Stimulated activated CD8-positive, alpha-beta memory T cell treated with anti-CD3 and anti-CD28 coated beads, Interleukin-7, amount 100 ng/mL, for 4 hours (primary cell): ENCODE results near the gene PSAP.

Experiments used
- DNase-seq, 2 donors: peaks; one replicate each; pipeline ENCODE4 v3.0.0-alpha.2; 2020; ENCODE audit warnings: low read depth in 2 of 2

Gene PSAP

DNA sequence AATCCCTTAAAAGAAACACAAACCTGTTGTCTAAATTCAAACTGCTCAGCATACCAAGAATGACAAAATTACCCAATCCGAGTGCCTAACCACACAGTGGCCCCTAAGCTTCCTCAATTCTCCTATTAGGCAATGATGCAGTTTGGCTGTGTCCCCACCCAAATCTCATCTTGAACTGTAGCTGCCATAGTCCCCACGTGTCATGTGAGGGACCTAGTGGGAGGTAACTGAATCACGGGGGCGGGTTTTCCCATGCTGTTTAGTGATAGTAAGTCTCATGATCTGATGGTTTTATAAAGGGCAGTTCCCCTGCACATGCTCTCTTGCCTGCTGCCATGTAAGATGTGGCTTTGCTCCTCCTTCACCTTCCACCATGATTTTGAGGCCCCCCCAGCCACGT is 21.9 kb downstream of the PSAP start:
- DNase-seq: no peak

DNA sequence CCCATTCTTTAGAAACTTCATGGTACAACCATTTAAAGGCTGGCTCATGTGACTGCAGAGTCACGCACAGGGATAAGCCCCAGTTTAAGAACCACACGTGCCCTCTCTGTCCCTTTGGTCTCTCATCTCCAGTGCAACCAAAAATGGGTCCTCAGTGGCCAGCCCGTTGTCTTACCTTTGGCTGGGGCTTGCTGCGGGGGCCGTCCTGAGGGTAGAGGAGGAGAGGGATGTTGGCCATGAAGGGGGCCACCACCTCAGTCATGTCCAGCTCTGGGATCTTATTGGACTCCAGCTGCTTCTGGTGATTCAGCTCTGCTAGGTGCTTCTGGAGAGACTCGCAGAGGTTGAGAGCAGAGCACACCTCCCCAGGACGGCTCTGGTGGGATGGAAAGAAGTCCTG is 22.3 kb downstream of the PSAP start:
- no peak for DNase-seq

DNA sequence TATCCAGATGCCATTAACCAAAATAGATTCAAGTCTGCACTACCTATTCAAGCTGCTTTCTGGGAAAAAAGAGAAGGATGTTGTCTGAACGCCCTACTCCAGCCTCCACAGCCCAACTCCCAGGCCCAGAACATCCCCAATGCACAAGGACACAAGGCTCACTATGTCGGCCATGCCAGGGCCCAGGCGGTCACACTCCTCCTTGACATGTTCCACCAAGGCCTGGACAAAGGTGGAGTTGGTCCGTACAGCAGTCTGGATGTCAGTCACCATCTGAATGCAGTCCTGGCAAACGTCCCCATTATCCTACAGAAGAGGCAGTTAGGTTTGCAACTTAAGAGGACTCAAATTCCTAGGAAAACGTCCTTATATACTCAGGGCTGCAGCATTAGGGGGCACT is 23.2 kb downstream of the PSAP start:
- no peak for DNase-seq

DNA sequence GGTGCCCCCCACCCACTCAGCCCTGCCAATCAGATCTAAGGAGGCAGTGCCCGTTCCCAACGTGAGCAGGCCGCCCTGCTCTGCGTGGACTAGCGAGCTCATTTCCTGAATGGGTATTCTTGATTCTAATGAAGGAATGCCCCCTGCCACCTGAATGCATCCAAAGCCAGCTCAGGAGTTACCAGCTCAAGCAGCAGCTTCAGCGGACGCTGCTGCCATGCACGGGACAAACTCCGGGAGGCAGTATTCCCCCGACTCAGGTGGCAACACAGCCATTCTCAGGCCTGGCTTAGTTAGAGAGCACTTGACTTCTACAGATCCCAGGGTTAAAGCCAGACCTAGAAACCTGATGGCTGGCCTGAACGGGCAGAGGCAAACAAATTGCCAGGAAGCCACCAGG is 25.8 kb downstream of the PSAP start:
- DNase-seq: no peak

DNA sequence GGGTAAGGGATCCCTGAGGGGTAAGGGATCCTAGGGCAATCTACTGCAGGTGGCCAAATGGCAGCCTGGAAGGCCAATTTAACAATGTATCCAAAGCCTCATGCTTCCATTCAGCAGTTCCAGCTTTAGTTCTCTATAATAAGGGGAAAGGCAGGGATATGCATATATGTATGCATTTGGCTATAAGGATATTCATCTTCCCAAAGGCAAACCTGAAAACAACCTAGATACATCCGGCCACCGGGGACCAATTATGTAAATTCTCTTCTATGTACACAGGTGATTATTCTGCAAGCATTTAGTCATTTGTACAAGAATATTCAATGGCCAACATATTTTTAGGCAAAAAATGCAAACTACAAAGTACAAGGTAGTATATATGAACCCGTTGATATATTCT is 26.7 kb downstream of the PSAP start:
- DNase-seq: no peak

DNA sequence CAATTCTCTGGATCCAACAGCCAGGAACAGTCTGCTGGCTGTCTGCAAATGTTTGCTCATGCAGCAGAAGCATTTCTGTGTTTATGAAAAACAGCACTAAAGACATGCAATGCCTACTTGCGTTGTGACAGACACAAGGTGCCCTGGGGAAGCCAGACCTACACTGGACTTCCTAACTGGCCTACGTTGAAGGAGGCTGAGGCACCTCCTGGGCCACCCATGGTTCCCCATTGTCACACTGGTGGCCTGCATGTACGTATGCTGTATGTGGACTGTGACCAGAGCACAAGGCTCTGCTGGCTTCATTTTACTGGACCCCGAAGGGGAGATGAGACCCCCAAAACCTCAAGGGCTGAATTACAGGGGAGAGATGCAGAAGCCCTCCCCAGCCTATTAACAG is 27.7 kb downstream of the PSAP start:
- no peak for DNase-seq

DNA sequence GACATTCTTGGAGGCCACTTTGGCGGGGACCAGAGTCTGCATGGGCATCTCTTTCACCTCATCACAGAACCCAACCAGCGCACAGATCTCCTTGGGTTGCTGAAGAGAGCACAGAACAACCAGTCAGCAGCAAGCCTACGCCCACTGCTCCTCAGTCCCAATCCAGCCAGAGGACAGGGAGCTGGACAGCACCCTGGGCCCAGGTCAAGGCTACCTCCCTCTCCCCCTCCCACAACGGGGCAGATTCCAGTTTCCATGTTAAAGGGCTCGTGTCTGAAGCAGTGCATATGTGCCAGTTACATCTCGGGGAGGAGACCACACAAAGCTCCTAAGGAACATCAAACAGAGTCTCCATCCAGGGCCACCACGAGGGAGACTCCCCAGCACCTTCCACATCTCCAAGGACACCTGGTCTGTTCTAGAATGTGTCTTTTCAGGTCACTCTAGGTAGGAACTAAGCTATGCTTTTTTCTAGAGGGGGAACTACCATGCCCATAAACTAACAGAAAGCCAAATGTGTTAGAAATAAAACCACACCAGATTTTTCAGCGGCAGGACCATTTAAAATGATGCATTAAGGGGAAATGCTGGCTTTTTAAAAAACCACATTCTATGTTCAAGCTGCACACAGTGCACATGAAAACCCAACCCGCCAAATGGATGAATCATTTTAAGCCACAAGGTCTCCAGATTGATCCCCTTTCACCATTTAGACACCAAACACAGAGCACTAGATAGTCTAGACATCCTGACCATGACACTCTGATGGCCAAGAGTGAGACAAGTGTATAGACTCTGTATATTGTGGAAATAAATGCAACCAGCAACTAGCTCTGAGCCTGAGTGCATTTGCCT is 28.9 kb downstream of the PSAP start:
- no peak for DNase-seq

DNA sequence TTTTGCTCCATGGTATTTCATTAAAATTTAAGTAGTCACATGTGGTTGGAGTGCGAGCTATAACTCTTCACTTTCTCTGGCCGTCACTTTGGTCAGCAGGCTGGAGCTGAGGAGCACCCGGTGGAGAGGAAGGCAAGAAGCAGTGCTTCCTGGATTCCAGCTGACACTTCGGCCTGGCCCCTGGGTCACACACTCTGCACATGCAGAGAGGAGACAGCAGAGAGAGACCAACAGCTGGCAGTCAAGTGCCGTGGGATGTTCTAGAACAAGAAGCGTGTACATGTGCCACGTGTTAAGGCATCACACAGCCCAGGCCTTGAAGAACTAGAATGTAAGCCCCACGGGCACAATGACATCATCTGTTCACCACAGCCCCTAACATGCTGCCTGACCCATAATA is 30.1 kb downstream of the PSAP start:
- no peak for DNase-seq

DNA sequence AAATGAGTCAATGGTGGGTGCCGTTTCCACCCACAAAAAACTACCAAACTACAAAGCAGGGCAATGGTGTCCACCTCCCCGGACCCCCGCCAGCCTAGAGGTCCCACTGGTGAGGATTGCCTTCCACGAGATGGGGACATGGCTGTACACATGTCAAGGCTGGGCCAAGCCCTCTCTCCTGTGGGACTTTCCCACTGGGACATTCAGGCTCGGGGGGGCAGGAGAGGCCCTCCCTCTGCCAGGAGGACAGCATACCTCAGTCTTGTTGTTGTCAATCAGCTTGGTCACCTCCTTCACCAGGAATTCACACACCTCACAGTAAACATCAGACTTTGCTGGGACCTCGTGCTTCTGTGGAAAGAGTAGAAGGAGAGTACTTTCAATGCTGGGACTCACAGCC is 31.1 kb downstream of the PSAP start:
- DNase-seq: no peak

DNA sequence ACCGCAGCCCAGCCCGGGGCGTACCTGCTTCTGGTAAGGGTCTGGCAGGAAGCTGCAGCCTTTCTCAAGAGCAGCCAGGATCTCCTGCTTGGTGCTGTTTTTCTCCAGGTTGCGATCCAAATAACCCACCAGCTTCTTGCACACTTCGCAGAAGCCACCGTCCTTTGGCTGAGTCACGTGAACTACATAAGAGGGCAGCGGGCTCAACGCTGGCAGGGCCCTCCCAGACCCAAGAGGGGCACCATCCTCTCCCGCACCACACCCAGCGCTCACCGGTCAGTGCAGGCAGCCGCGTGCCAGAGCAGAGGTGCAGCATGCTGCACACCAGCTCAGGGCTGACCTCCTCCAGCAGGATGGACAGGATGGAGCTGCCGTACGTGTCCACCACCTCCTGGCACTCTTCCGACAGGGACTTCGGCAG is 31.6 kb downstream of the PSAP start:
- DNase-seq: no peak

DNA sequence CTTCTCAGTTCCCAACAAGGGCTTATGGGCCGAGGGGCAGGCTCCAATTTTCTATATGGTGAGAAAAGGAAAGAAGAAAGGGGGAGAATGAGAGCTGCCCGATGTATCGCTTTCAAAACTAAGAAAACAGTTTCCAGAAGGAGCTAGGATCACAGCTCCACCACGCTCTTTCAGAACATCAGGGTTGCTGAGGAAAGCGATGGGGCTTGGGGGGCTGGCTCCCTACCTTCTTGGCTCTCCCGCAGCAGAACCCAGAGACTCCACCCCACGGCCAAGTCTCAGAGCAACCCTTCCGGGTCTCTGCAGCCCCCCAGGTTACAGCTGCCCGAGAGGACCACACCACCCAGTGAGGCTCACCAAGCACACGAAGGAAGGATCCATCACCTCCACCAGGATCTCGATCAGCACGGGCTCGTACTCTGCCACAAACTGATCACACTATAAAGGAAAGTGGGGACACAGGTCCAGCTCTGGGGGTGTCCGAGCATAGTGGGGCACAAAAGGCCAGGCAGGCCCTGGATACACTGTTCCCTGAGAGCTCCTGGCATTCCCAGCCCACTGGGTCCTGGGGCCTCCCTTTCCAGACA is 32.3 kb downstream of the PSAP start:
- no peak for DNase-seq

DNA sequence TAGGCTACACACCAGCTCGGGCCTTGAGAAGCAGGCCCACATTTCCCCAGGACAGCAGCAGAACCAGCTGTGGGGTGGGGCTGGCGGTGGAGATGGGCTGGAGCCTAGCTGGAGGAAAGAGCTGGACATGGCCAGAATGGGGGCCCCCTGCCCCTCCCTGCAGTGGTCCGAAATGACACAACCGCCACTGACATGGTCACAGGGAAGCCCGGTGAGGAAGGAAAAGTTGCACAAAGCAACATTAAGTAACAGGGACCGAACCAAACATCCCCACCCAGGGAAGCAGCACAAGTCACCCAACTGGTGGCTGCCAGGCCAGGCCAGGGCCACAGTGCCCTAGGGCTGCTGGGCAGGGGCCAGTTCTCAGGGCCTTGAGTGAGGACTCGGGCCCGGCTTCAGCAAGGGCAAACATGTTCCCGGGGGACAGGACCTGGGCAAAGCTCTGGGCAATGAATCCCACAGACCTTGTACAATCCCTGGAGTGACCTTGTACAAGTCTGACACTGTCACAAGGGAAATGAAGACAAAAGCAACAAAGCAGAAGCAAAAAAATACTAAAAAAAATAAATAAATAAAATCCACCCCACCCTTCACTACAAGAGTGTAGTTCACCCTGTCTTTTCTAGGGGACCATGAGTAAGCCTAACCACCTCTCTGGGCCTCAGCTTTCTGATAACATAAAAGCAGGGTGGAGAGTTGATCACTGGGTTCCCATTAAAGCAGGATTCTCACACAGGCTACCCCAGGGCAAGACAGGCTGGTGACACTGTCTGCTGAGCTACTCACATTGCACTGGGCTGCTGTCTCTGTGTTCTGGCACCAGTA is 33.0 kb downstream of the PSAP start:
- DNase-seq: no peak

DNA sequence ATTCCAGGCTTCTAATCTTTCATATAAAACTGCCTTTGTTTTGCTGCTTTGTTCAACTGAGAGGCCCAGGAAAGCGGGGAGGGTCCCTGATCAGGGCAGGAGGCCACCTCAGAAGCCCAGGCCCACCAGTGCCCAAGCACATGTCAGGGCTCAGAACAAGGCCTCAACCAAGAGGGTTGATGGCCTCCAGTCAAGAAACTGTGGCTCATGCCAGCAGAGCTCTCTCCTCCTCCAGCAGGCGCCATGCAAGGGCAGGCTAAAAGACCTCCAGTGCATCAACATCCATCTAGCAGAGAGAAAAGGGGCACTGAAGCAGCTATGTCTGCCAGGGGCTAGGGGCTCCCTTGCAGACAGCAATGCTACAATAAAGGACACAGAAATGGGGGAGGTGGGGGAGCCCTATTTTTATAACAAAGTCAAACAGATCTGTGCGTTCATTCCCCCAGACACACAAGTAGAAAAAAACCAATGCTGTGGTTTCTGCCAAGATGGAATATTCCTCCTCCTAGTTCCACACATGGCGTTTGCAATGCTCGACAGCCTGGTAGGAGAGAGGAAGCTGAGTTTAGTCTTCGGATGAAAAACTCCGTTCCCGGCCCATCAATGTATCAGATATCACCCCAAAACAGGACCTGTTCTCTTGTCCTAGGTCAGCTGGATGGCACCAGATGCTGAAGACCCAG is 34.0 kb downstream of the PSAP start:
- no peak for DNase-seq

DNA sequence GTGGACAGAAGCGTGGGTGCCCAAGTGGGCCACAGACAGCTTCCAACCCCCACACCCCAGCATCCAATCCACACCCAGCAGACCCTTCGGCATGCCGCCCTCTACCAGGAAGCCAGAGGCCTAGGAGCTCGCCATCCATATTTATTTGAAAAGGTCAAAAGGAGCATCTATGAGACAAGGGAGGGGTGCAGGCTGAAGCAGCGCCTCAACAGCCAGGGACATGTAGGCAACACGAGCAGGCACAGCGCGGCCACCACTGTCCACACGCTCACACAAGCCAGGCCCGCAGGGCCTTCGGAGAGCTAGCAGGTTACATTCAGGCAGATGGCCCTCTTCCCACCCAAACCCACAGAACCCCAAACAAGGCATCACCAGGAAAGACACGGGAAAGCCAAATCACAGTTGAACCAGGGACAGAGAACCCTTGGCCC is 34.6 kb downstream of the PSAP start:
- DNase-seq: no peak

DNA sequence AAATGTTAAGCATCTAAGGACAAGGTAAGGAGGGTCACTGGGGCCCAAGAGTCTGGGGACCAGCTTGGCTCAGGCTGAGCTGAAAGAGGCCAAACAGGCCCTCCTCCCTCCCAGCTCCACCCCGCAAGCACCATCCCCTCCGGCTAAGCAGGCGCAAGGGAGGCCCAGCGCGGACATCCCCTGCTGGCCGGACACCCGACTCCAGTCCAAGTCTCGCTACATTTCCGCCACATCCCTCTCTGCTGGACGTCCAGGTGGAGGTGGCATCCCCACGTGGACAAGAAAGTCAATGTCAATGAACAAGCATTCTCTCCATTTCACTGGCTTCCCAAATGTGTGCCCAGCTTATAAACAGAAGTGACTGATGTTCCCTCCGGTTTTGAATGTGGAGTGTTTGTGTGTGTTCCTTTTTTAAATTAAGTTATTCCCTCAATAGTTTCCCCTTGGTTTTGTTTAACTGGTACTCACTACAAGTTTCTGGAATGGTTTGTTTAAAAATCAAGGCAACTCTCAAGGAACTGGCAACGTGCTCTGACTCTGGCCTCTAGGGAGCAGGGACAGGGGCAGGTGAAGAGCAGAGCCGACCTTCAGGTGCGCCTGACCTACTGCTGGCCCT is 35.4 kb downstream of the PSAP start:
- DNase-seq: no peak

DNA sequence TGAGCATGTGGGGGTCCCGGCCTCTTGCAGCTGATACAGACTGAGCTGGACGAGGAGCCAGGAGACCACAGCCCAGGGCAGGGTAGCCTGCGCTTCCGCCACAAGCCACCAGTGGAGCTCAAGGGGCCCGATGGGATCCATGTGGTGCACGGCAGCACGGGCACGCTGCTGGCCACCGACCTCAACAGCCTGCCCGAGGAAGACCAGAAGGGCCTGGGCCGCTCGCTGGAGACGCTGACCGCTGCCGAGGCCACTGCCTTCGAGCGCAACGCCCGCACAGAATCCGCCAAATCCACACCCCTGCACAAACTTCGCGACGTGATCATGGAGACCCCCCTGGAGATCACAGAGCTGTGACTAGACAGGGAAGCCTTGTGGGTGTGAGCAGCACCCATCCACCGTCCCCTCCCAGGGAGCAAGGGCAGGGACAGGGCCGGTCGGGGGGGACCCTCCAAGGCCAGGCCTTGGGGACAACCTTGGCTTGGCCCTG is 36.1 kb downstream of the PSAP start:
- no peak for DNase-seq

DNA sequence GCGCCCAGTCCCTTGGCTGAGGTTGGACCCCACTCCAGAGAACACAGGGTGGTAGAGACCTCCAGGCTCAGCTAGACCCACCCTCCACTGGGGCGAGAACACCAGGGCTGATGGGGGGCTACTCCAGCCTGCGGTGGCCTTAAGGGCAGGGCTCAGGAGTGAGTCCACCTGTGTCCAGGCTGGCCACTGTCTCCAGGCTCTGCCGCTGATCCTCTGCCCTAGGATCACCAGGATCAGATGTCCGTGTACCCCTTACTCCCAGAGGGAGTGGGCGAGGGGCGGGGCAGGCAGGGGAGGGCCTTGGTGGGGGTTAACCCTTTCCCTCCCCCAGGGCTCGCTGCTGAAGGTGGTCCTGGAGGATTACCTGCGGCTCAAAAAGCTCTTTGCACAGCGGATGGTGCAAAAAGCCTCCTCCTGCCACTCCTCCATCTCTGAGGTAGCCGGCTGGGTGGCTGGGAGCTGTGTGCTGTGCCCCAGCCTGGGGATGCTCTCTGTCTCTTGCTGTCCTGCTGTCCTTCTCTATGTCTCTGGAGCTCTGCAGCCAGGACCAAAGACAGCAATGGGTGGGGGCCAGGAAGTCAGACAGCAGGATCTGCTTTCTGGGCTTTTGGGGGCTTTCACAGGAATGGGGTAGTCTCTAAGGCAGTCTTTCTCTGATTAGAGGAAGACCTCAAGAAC is 38.0 kb downstream of the PSAP start:
- no peak for DNase-seq

DNA sequence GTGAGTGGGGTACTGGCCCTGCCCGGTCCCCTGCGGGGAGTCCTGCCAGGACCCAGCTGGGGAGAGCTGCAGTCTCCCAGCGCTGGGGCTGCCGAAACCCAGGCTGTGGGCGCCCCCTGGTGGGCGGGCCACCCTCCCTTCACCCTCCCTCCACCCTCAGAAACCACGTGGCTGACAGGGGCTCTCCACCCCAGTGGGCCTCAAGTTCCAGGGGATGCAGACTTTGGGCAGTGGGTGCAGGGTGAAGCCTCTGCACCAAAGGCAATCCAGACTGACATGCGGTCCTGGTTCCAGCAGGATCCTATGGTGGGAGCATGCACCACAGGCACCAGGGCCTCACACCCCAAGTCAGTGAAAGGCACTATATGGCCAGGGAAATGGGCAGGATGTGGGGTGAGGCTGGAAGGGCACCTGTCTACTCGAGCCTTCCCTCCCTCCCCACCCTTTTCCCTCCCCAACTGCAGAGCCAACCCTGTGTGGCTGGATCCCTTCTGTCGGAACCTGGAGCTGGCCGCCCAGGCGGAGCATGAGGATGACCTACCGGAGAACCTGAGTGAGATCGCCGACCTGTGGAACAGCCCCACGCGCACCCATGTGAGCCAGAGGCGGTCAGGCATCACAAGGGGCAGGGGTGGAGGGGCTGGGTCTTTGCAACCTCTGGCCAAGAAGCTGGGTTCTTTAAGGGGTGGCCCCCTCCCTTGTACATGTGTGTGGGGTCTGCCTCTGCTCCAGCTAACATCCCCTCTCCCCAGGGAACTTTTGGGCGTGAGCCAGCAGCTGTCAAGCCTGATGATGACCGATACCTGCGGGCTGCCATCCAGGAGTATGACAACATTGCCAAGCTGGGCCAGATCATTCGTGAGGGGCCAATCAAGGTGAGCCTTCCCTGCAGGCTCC is 38.8 kb downstream of the PSAP start:
- DNase-seq: peak; percentile 43 to 70

DNA sequence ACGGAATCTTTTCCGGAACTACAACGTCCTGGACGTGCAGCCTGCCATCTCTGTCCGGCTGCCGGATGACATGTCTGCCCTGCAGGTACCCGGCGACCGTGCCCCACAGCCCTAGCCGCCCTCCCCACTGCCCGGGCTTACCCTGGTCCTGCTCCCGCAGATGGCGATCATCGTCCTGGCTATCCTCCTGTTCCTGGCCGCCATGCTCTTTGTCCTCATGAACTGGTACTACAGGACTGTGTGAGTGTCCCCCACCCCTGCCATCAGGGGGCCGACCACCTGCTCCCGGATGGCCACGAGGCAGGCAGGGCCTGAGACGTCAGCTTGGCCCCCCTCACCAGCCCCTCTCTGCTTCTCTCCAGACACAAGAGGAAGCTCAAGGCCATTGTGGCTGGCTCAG is 39.7 kb downstream of the PSAP start:
- DNase-seq: no peak
